Femur (tissue), 1 donor: ENCODE data around the gene NMT1.
"Not testable (repeated sequence)": the region's sequence is repeated elsewhere in the genome, so short reads cannot be mapped to it uniquely, and the experiment has no call there.

Experiments
- DNase-seq: peaks from one replicate; pipeline ENCODE4 v3.0.0-alpha.2; 2017

NMT1 gene

GRCh38 chr17:45123930-45124796 lies 63.0 kb downstream of the NMT1 start:
- DNase-seq = no peak

GRCh38 chr17:45124797-45125122 lies 63.6 kb downstream of the NMT1 start:
- not testable (repeated sequence) for DNase-seq

- no peak for DNase-seq
These were observed 64.4 kb downstream of the NMT1 start for GRCh38 chr17:45125509-45125908.

GRCh38 chr17:45127207-45127547 lies 66.1 kb downstream of the NMT1 start:
- DNase-seq = no peak

- DNase-seq = no peak
These were observed 66.6 kb downstream of the NMT1 start for GRCh38 chr17:45127548-45128300.

- no peak for DNase-seq
These were observed 67.2 kb downstream of the NMT1 start for GRCh38 chr17:45128331-45128730.

- DNase-seq = no peak
These were observed 67.9 kb downstream of the NMT1 start for GRCh38 chr17:45128989-45129388.

- DNase-seq = no peak
These were observed 68.4 kb downstream of the NMT1 start for GRCh38 chr17:45129426-45129939.

- no peak for DNase-seq
These were observed 69.0 kb downstream of the NMT1 start for GRCh38 chr17:45129940-45130680.

GRCh38 chr17:45130681-45131615 lies 69.8 kb downstream of the NMT1 start:
- no peak for DNase-seq

- peak; percentile 74 for DNase-seq
These were observed 70.7 kb downstream of the NMT1 start for GRCh38 chr17:45131616-45132319.

GRCh38 chr17:45132320-45132571 lies 71.1 kb downstream of the NMT1 start, which contains the start of gene PLCD3:
Gene PLCD3, minus strand, starts transcription at chr17:45132515. Its CDS starts 105 bp downstream, at chr17:45132410.
- DNase-seq = no peak

- DNase-seq = peak; percentile 93
These were observed 71.7 kb downstream of the NMT1 start for GRCh38 chr17:45132572-45133463.

GRCh38 chr17:45135192-45135977 lies 74.3 kb downstream of the NMT1 start, which contains the start of gene ACBD4:
Gene ACBD4, plus strand, starts transcription at chr17:45135687. Its CDS starts 458 bp downstream, at chr17:45136145.
- DNase-seq = peak; percentile 98

- DNase-seq = peak; percentile 29
These were observed 75.1 kb downstream of the NMT1 start for GRCh38 chr17:45135978-45136791.

GRCh38 chr17:45136846-45137560 lies 75.9 kb downstream of the NMT1 start:
- DNase-seq = peak; percentile 24

- DNase-seq = peak; percentile 17
These were observed 76.6 kb downstream of the NMT1 start for GRCh38 chr17:45137561-45138305.
